Measurements from ENCODE around the gene RPUSD1.

GRCh38 chr16:830871-831570 is 42.8 kb upstream of the RPUSD1 start:
- TF ChIP-seq CTCF (conservative IDR thresholded peaks at IDR 0.05; ENCODE audit: low read depth, low read length) (no peak), EZH2phosphoT487 (IDR thresholded peaks at IDR 0.05; ENCODE audit: borderline replicate concordance, low read length) (no peak), EZH2 (IDR thresholded peaks at IDR 0.05; ENCODE audit: low read length, unreplicated experiment) (no peak)

All from PC-3 (cell line).